ENCODE measurements around the gene PCNX3.
A peak's percentile ranks its signal among the peaks of the same experiment; 100 is the strongest.
"Not testable (repeated sequence)": the region's sequence is repeated elsewhere in the genome, so short reads cannot be mapped to it uniquely, and the experiment has no call there.

The PCNX3 gene

GRCh38 chr11:65636108-65637031 is 20.8 kb downstream of the PCNX3 start:
- no peak overlapping the region for H3K27ac ChIP-seq (ENCODE audit: low read length)
- no peak for DNase-seq
- H3K9me3 ChIP-seq (ENCODE audit: insufficient read depth, low read length, severe bottlenecking): no peaks in the 10 kb centered on the region
- no peak overlapping the region for H3K4me3 ChIP-seq (ENCODE audit: low read depth in 1 of 2, low read length in 2 of 2)
- peaks cover 43% of the 10 kb centered on the region for H3K4me1 ChIP-seq (ENCODE audit: insufficient read depth, low read length)
- TF ChIP-seq CTCF (IDR thresholded peaks at IDR 0.05; ENCODE audit: borderline replicate concordance, extremely low read depth, low read length, poor library complexity, severe bottlenecking) (no peak), EZH2 (IDR thresholded peaks at IDR 0.05; ENCODE audit: borderline replicate concordance, low read depth, low read length, severe bottlenecking) (no peak)
- H3K9ac ChIP-seq (ENCODE audit: low read depth, low read length): no peak overlapping the region
- peaks cover 8% of the 10 kb centered on the region for H3K79me2 ChIP-seq (ENCODE audit: insufficient read depth, low read length)
- peaks cover 15% of the 10 kb centered on the region for H4K20me1 ChIP-seq (ENCODE audit: insufficient read depth, low read length)
- peak overlapping the region; percentile 87 for H3K4me2 ChIP-seq (ENCODE audit: insufficient read depth, low read length)
- H3K27me3 ChIP-seq (ENCODE audit: insufficient read depth, low read length, poor library complexity): no peaks in the 10 kb centered on the region
- ATAC-seq (ENCODE audit: insufficient read depth, low read depth): no peak
- no peak overlapping the region for H2AFZ ChIP-seq (ENCODE audit: low read depth, low read length)
- peaks cover 62% of the 10 kb centered on the region for H3K36me3 ChIP-seq (ENCODE audit: insufficient read depth, low read length)

GRCh38 chr11:65637032-65637557 is 21.5 kb downstream of the PCNX3 start:
- peaks cover 61% of the 10 kb centered on the region for H3K36me3 ChIP-seq (ENCODE audit: insufficient read depth, low read length)
- peak overlapping the region; percentile 80 for H3K9ac ChIP-seq (ENCODE audit: low read depth, low read length)
- peak overlapping the region; percentile 83; the same call in 1 of the 2 replicates for H2AFZ ChIP-seq (ENCODE audit: low read depth, low read length)
- no peaks in the 10 kb centered on the region for H3K9me3 ChIP-seq (ENCODE audit: insufficient read depth, low read length, severe bottlenecking)
- peaks cover 43% of the 10 kb centered on the region for H3K4me1 ChIP-seq (ENCODE audit: insufficient read depth, low read length)
- peaks cover 15% of the 10 kb centered on the region for H4K20me1 ChIP-seq (ENCODE audit: insufficient read depth, low read length)
- DNase-seq (no peak), ATAC-seq (ENCODE audit: insufficient read depth, low read depth) (no peak)
- peak overlapping the region; percentile 87 for H3K4me2 ChIP-seq (ENCODE audit: insufficient read depth, low read length)
- no peaks in the 10 kb centered on the region for H3K27me3 ChIP-seq (ENCODE audit: insufficient read depth, low read length, poor library complexity)
- peak overlapping the region in 1 of 2 experiments; percentile 81; a peak in 2 of 4 replicates for H3K4me3 ChIP-seq (ENCODE audit: low read depth in 1 of 2, low read length in 2 of 2)
- H3K27ac ChIP-seq (ENCODE audit: low read length): peak overlapping the region; percentile 68
- TF ChIP-seq EZH2 (IDR thresholded peaks at IDR 0.05; ENCODE audit: borderline replicate concordance, low read depth, low read length, severe bottlenecking): no peak
- no peak for TF ChIP-seq CTCF (IDR thresholded peaks at IDR 0.05; ENCODE audit: borderline replicate concordance, extremely low read depth, low read length, poor library complexity, severe bottlenecking)
- peaks cover 8% of the 10 kb centered on the region for H3K79me2 ChIP-seq (ENCODE audit: insufficient read depth, low read length)

DNA sequence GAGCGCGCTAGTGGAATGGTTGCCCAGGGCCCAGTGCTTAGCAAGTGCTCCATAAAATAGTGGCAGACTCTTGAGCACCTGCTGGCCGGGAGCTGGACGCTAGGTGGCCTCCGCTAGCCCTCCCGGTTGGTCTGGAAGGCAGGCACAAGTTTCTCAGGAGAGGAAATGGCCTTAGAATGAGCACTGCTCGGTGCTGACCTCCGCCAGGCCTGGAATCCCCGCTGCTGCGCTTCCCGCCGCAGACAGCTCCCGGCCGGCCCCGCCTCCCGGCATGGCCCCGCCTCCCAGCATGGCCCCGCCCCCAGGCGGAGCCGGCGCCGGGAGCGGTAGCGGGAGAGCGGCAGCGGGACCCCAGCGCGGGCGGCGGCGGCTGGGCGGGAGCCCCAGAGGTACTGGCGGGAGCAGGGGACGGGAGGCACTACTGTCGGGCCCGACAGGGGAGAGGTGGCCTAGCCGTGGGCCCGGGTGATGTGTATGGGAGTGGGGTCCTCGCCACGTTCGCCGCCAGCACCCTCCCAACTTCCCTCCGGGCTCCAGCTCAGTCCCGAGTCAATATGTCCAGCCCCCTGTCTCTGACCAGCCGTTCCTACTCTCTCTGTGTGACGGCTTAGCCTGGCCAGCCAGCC is 22.3 kb downstream of the PCNX3 start, which contains the start of gene SIPA1:
Gene SIPA1, plus strand, starts transcription at position 308 of the 626 bp plus-strand sequence. CDS start 2,821 bp downstream, outside the sequence.
- H3K27me3 ChIP-seq (ENCODE audit: insufficient read depth, low read length, poor library complexity): no peaks in the 10 kb centered on the region
- peak within 1 kb of the TSS; percentile 39 to 81; a peak in 3 of 4 replicates for H3K4me3 ChIP-seq (ENCODE audit: low read depth in 1 of 2, low read length in 2 of 2)
- no peaks in the 10 kb centered on the region for H3K9me3 ChIP-seq (ENCODE audit: insufficient read depth, low read length, severe bottlenecking)
- peak within 1 kb of the TSS; percentile 83 for H2AFZ ChIP-seq (ENCODE audit: low read depth, low read length)
- DNase-seq: peak; percentile 79
- peak; percentile 85 for ATAC-seq (ENCODE audit: insufficient read depth, low read depth)
- peak within 1 kb of the TSS; percentile 80 for H3K27ac ChIP-seq (ENCODE audit: low read length)
- H3K9ac ChIP-seq (ENCODE audit: low read depth, low read length): peak within 1 kb of the TSS; percentile 80
- peak; percentile 11 for TF ChIP-seq CTCF (IDR thresholded peaks at IDR 0.05; ENCODE audit: borderline replicate concordance, extremely low read depth, low read length, poor library complexity, severe bottlenecking)
- TF ChIP-seq EZH2 (IDR thresholded peaks at IDR 0.05; ENCODE audit: borderline replicate concordance, low read depth, low read length, severe bottlenecking): no peak
- H3K4me2 ChIP-seq (ENCODE audit: insufficient read depth, low read length): peak within 1 kb of the TSS; percentile 87
- H3K79me2 ChIP-seq (ENCODE audit: insufficient read depth, low read length): peaks cover 8% of the 10 kb centered on the region
- H3K4me1 ChIP-seq (ENCODE audit: insufficient read depth, low read length): peaks cover 43% of the 10 kb centered on the region
- H4K20me1 ChIP-seq (ENCODE audit: insufficient read depth, low read length): peaks cover 15% of the 10 kb centered on the region
- peaks cover 60% of the 10 kb centered on the region for H3K36me3 ChIP-seq (ENCODE audit: insufficient read depth, low read length)

GRCh38 chr11:65639228-65639597 is 23.6 kb downstream of the PCNX3 start:
- H3K27me3 ChIP-seq (ENCODE audit: insufficient read depth, low read length, poor library complexity); H3K9me3 ChIP-seq (ENCODE audit: insufficient read depth, low read length, severe bottlenecking); H3K4me3 ChIP-seq (ENCODE audit: low read depth in 1 of 2, low read length in 2 of 2); H2AFZ ChIP-seq (ENCODE audit: low read depth, low read length); ATAC-seq (ENCODE audit: insufficient read depth, low read depth); H3K27ac ChIP-seq (ENCODE audit: low read length); DNase-seq; H3K79me2 ChIP-seq (ENCODE audit: insufficient read depth, low read length); H4K20me1 ChIP-seq (ENCODE audit: insufficient read depth, low read length): not testable (repeated sequence)
- peak overlapping the region; percentile 19 for H3K4me2 ChIP-seq (ENCODE audit: insufficient read depth, low read length)
- peaks cover 43% of the 10 kb centered on the region for H3K4me1 ChIP-seq (ENCODE audit: insufficient read depth, low read length)
- H3K36me3 ChIP-seq (ENCODE audit: insufficient read depth, low read length): peaks cover 47% of the 10 kb centered on the region
- H3K9ac ChIP-seq (ENCODE audit: low read depth, low read length): peak overlapping the region; percentile 80; the same call in 1 of the 2 replicates
